Astrocyte (in vitro differentiated cells and primary cell): ENCODE measurements around the gene ARHGAP25. TPM values are rescaled to one million over a fixed set of nuclear protein-coding genes. Genes with fewer than 3 reads are reported as not detected.

Experiments
- DNase-seq: peaks from one replicate; pipeline ENCODE4 v3.0.0-alpha.2; 2010; ENCODE audit warnings: low read depth
- FAIRE-seq: peaks from 2 replicates; lab custom pipeline; 2011; peaks lifted over from hg19 to GRCh38; lab: Jason Lieb, UNC
- H2AFZ ChIP-seq: 2 replicates; pipeline ENCODE4 v1.6.0; 2012; ENCODE audit warnings: low read depth, low read length, inconsistent platforms
- H3K27ac ChIP-seq: 2 replicates; pipeline ENCODE4 v1.5.1; 2011; ENCODE audit warnings: low read depth, low read length, inconsistent platforms
- H3K27me3 ChIP-seq: 2 replicates; pipeline ENCODE4 v1.6.0; 2011; ENCODE audit warnings: low read length, inconsistent platforms; ENCODE audit not compliant: insufficient read depth
- H3K36me3 ChIP-seq: 2 replicates; pipeline ENCODE4 v1.5.1; 2011; ENCODE audit warnings: low read length, inconsistent platforms; ENCODE audit not compliant: insufficient read depth
- H3K4me1 ChIP-seq: 2 replicates; pipeline ENCODE4 v1.5.1; 2011; ENCODE audit warnings: low read length, inconsistent platforms; ENCODE audit not compliant: insufficient read depth
- H3K4me2 ChIP-seq: 2 replicates; pipeline ENCODE4 v1.6.0; 2012; ENCODE audit warnings: low read length, inconsistent platforms
- H3K4me3 ChIP-seq: 2 replicates; pipeline ENCODE4 v1.5.1; 2011; ENCODE audit warnings: low read depth, mild to moderate bottlenecking, low read length, inconsistent platforms; ENCODE audit not compliant: insufficient read depth
- H3K79me2 ChIP-seq: 2 replicates; pipeline ENCODE4 v1.6.0; 2012; ENCODE audit warnings: mild to moderate bottlenecking, low read length, inconsistent platforms; ENCODE audit not compliant: insufficient read depth
- H3K9ac ChIP-seq: 2 replicates; pipeline ENCODE4 v1.6.0; 2012; ENCODE audit warnings: mild to moderate bottlenecking, low read length, inconsistent platforms
- H3K9me3 ChIP-seq: 2 replicates; pipeline ENCODE4 v1.5.1; 2012; ENCODE audit warnings: low read depth, mild to moderate bottlenecking, low read length, inconsistent platforms; ENCODE audit not compliant: insufficient read depth
- H4K20me1 ChIP-seq: 2 replicates; pipeline ENCODE4 v1.6.0; 2012; ENCODE audit warnings: low read length, inconsistent platforms; ENCODE audit not compliant: insufficient read depth
- H3K27ac Mint-ChIP-seq: one replicate; pipeline ENCODE4 v1.8.0; 2021; ENCODE audit warnings: mild to moderate bottlenecking, mixed read lengths; ENCODE audit not compliant: unreplicated experiment
- H3K27me3 Mint-ChIP-seq: one replicate; pipeline ENCODE4 v1.8.0; 2021; ENCODE audit warnings: low read depth, mixed read lengths; ENCODE audit not compliant: unreplicated experiment
- H3K36me3 Mint-ChIP-seq: one replicate; pipeline ENCODE4 v1.8.0; 2021; ENCODE audit warnings: low read depth, mixed read lengths; ENCODE audit not compliant: unreplicated experiment
- H3K4me1 Mint-ChIP-seq: one replicate; pipeline ENCODE4 v1.8.0; 2021; ENCODE audit warnings: low read depth, mixed read lengths; ENCODE audit not compliant: unreplicated experiment
- H3K4me3 Mint-ChIP-seq: one replicate; pipeline ENCODE4 v1.8.0; 2021; ENCODE audit warnings: mild to moderate bottlenecking, moderate library complexity, mixed read lengths; ENCODE audit not compliant: unreplicated experiment
- H3K9me3 Mint-ChIP-seq: one replicate; pipeline ENCODE4 v1.8.0; 2021; ENCODE audit warnings: mild to moderate bottlenecking, mixed read lengths; ENCODE audit not compliant: unreplicated experiment
- EZH2 ChIP-seq: IDR thresholded peaks from 2 replicates; pipeline ENCODE4 v1.6.1; 2012; ENCODE audit warnings: mild to moderate bottlenecking, low read length, inconsistent platforms; ENCODE audit not compliant: insufficient read depth
- total RNA-seq: library from RNA; stranded (reverse); gene quantifications from 2 replicates; pipeline ENCODE4 v1.2.1, GENCODE V29; 2021
- TF ChIP-seq, protein P1 (sequence below): IDR thresholded peaks from 2 replicates; pipeline ENCODE4 v1.5.1; 2011; ENCODE audit warnings: low read depth, mild to moderate bottlenecking, inconsistent platforms, low read length, moderate library complexity; ENCODE audit not compliant: insufficient read depth

The ARHGAP25 gene
- total RNA-seq, 1 donor from 2014 or later, result 0.30 TPM

DNA sequence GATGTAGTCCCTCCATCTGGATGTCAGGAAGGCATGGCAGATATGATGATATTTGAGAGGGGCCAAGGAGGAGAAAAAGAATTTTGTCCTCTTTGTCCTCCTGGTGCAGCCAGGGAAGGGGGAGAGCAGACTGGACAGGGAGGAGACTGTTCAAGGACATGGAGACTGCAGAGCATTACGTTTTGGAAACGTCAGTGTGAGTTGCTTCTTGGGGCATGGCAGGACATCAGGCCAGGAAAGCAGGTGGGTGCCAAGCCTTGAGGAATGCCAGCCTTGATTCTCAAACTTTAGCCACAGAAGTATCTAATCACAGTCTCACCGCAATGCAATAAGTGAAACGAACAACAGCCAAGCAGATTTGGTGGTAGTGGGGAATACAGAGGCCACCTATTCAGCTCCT, 70.4 kb downstream of the ARHGAP25 start:
- H3K79me2 ChIP-seq, result no peaks in the 10 kb centered on the region
- FAIRE-seq (no peak), DNase-seq (no peak)
- no peak overlapping the region for H3K4me2 ChIP-seq
- no peak overlapping the region for H3K9ac ChIP-seq
- no peak for TF ChIP-seq EZH2
- TF ChIP-seq, protein P1, sequence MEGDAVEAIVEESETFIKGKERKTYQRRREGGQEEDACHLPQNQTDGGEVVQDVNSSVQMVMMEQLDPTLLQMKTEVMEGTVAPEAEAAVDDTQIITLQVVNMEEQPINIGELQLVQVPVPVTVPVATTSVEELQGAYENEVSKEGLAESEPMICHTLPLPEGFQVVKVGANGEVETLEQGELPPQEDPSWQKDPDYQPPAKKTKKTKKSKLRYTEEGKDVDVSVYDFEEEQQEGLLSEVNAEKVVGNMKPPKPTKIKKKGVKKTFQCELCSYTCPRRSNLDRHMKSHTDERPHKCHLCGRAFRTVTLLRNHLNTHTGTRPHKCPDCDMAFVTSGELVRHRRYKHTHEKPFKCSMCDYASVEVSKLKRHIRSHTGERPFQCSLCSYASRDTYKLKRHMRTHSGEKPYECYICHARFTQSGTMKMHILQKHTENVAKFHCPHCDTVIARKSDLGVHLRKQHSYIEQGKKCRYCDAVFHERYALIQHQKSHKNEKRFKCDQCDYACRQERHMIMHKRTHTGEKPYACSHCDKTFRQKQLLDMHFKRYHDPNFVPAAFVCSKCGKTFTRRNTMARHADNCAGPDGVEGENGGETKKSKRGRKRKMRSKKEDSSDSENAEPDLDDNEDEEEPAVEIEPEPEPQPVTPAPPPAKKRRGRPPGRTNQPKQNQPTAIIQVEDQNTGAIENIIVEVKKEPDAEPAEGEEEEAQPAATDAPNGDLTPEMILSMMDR, result no peak
- no peaks in the 10 kb centered on the region for H3K4me1 ChIP-seq
- no peak overlapping the region for H2AFZ ChIP-seq
- H3K36me3 ChIP-seq, result no peaks in the 10 kb centered on the region
- H3K4me3 Mint-ChIP-seq, result no peak overlapping the region
- no peaks in the 10 kb centered on the region for H4K20me1 ChIP-seq
- H3K9me3 ChIP-seq, result no peaks in the 10 kb centered on the region
- peaks cover 7% of the 10 kb centered on the region for H3K27me3 Mint-ChIP-seq
- peaks cover 24% of the 10 kb centered on the region for H3K4me1 Mint-ChIP-seq
- no peak overlapping the region for H3K4me3 ChIP-seq
- H3K27ac Mint-ChIP-seq, result no peak overlapping the region
- H3K36me3 Mint-ChIP-seq, result no peaks in the 10 kb centered on the region
- no peak overlapping the region for H3K27ac ChIP-seq
- H3K27me3 ChIP-seq, result peaks cover 4% of the 10 kb centered on the region
- no peaks in the 10 kb centered on the region for H3K9me3 Mint-ChIP-seq

DNA sequence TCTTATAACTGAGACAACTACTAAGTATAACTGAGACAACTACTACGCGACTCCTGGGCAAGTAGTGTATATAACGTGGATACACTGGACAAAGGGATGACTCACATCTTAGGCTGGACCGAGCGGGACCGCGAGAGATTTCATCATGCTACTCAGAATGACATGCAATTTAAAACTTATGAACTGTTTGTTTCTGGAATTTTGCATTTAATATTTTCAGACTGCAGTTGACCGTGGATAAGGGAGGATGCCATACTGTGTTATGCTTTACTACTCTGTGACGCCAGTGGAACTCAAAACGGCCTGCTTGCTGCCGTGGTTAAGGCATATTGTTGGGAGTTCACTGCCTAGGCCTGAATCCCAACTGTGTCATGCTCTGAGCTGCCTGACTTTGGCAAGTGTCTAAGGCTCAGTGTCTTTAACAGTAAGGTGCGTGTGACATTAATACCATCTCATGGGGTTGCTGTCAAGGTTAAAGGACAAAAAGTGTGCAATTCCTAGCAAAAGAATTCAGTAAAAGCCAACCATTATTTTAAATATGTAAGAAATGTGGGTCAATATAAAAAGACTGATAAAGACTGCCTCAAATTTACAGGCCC, 72.0 kb downstream of the ARHGAP25 start:
- no peak overlapping the region for H3K4me3 ChIP-seq
- H3K27ac Mint-ChIP-seq, result peak overlapping the region; percentile 88
- DNase-seq, result peak; percentile 80
- no peaks in the 10 kb centered on the region for H4K20me1 ChIP-seq
- no peaks in the 10 kb centered on the region for H3K4me1 ChIP-seq
- H3K27me3 Mint-ChIP-seq, result peaks cover 7% of the 10 kb centered on the region
- no peak for TF ChIP-seq EZH2
- TF ChIP-seq, protein P1, result no peak
- FAIRE-seq, result no peak
- no peaks in the 10 kb centered on the region for H3K79me2 ChIP-seq
- H3K9me3 Mint-ChIP-seq, result no peaks in the 10 kb centered on the region
- H3K36me3 ChIP-seq, result no peaks in the 10 kb centered on the region
- H3K4me2 ChIP-seq, result no peak overlapping the region
- H3K4me1 Mint-ChIP-seq, result peaks cover 32% of the 10 kb centered on the region
- H3K36me3 Mint-ChIP-seq, result no peaks in the 10 kb centered on the region
- H3K9me3 ChIP-seq, result no peaks in the 10 kb centered on the region
- H3K4me3 Mint-ChIP-seq, result no peak overlapping the region
- peaks cover 4% of the 10 kb centered on the region for H3K27me3 ChIP-seq
- H3K9ac ChIP-seq, result no peak overlapping the region
- H3K27ac ChIP-seq, result no peak overlapping the region
- H2AFZ ChIP-seq, result no peak overlapping the region

DNA sequence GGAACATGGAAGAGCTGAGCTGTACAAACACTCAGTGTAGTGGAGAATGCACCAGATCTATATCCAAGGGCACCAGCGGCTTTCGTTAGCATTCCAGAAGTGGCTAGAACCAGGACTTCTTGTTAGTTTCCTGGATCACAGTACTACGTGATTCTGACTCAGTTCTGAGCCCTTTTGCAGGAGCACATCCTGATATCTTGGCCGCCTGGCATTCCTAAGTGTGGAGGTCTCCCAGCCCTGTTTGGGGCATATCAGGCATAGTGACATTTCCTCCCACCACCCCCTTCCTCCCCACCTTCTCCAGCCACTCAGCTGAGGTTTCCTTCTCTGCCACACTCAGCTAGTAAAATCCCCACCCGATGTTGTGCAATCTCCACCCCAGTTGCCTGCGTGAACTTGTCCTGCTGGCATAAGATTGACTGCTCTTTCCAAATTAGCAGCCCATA, 73.2 kb downstream of the ARHGAP25 start:
- no peak overlapping the region for H3K9ac ChIP-seq
- peaks cover 4% of the 10 kb centered on the region for H3K27me3 ChIP-seq
- TF ChIP-seq, protein P1, result no peak
- no peak for TF ChIP-seq EZH2
- no peaks in the 10 kb centered on the region for H3K4me1 ChIP-seq
- Mint-ChIP-seq H3K27me3 (peaks cover 7% of the 10 kb centered on the region), H3K4me3 (no peak overlapping the region), H3K9me3 (no peaks in the 10 kb centered on the region), H3K36me3 (no peaks in the 10 kb centered on the region), H3K4me1 (peaks cover 38% of the 10 kb centered on the region), H3K27ac (peak overlapping the region; percentile 1)
- no peak overlapping the region for H3K27ac ChIP-seq
- H3K4me2 ChIP-seq, result no peak overlapping the region
- no peak overlapping the region for H3K4me3 ChIP-seq
- FAIRE-seq, result no peak
- no peaks in the 10 kb centered on the region for H3K36me3 ChIP-seq
- DNase-seq, result peak; percentile 26
- H3K79me2 ChIP-seq, result no peaks in the 10 kb centered on the region
- no peaks in the 10 kb centered on the region for H3K9me3 ChIP-seq
- no peaks in the 10 kb centered on the region for H4K20me1 ChIP-seq
- no peak overlapping the region for H2AFZ ChIP-seq
